Measurements from ENCODE around the gene MNS1.
"Not testable (repeated sequence)": the region's sequence is repeated elsewhere in the genome, so short reads cannot be mapped to it uniquely, and the experiment has no call there.

MNS1 gene

GRCh38 chr15:56442354-56442753 lies 22.6 kb downstream of the MNS1 start:
- no peak for DNase-seq

- no peak for DNase-seq
Observed at GRCh38 chr15:56440214-56440770, 24.6 kb downstream of the MNS1 start.

GRCh38 chr15:56432304-56432703 lies 32.6 kb downstream of the MNS1 start:
- no peak for DNase-seq

GRCh38 chr15:56428821-56429458 lies 36.0 kb downstream of the MNS1 start:
- DNase-seq: no peak

GRCh38 chr15:56425976-56426375 lies 39.0 kb downstream of the MNS1 start:
- no peak for DNase-seq

- no peak for DNase-seq
Observed at GRCh38 chr15:56425276-56425675, 39.7 kb downstream of the MNS1 start.

GRCh38 chr15:56413114-56413733 lies 51.7 kb downstream of the MNS1 start:
- DNase-seq: not testable (repeated sequence)

GRCh38 chr15:56411122-56411749 lies 53.7 kb downstream of the MNS1 start:
- DNase-seq: no peak

GRCh38 chr15:56410721-56411120 lies 54.2 kb downstream of the MNS1 start:
- DNase-seq: no peak

- not testable (repeated sequence) for DNase-seq
Observed at GRCh38 chr15:56399209-56399608, 65.7 kb downstream of the MNS1 start.

- not testable (repeated sequence) for DNase-seq
Observed at GRCh38 chr15:56397325-56397724, 67.6 kb downstream of the MNS1 start.

GRCh38 chr15:56394909-56395308 lies 70.0 kb downstream of the MNS1 start:
- DNase-seq: no peak

GRCh38 chr15:56393277-56393676 lies 71.7 kb downstream of the MNS1 start:
- no peak for DNase-seq

- DNase-seq: no peak
Observed at GRCh38 chr15:56390739-56391267, 74.1 kb downstream of the MNS1 start.

GRCh38 chr15:56385908-56386307 lies 79.0 kb downstream of the MNS1 start:
- no peak for DNase-seq

- no peak for DNase-seq
Observed at GRCh38 chr15:56383010-56383409, 81.9 kb downstream of the MNS1 start.
